GM19452 (cell line): ENCODE data around the gene C19orf47.
"Not testable (repeated sequence)": the region's sequence is repeated elsewhere in the genome, so short reads cannot be mapped to it uniquely, and the experiment has no call there.

Source experiments
- ATAC-seq: cut with Tn5 transposase; IDR thresholded peaks from one replicate; pipeline ENCODE4 v1.9.1; 2021; ENCODE audit not compliant: unreplicated experiment

The C19orf47 gene

DNA sequence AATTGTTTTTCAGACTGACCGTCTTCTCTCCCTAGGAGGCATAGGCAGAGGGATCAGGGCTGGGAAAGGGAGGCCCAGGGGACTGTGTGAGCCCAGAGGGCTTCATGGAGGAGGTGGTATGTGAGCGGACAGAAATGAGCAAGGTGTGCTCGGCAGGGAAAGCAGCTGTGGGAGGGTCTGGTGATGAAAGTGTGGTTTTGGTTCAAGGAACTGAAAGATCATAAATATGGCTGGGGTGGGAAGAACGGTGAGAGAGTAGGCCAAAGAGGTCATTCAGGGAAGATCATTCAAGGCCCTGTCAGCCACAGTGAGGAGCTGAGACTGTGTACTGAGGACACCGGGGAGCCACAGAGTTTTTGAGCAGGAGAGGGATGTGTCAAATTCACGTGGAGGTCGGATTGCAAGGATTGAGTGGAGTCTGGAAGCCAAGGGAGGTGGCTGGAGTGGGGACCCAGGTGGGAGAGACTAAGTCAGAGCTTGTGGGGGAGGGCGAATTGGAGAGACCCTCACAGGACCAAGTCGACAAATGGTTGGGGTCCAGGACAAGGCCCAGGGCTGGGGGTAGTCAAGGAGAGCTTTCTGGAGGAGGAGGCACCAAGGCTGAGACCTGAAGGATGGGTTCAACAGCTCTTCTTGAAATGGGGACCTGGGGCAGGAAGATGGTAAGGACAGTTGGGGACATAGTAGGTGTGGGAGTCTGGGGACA lies 7.9 kb upstream of the C19orf47 start:
- no peak for ATAC-seq

DNA sequence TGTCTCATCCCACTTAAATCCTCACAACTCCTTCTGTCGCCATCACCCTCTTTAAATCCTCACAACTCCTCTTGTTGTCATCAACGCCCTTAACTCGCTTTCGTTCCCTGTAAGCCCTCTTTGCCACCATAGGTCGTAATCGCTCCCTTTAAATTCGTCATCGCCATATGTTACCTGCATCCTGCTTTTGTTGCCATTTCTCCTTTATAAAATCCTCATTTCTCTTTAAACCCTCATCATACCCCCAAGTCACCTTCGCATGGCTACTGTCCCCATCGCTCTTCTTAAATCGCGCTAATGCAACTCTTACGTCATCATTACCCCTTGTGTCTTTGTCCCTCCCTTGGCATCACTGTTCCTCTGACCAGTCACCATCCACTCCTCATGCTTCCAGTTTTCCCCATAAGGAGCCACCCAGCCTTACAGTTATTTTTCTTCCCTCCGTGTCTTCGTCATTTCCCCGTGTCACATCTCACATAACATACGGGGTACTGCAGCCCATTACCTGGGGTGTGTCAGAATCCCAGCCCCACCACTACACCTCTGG lies 837 bp upstream of the C19orf47 start:
- no peak for ATAC-seq

DNA sequence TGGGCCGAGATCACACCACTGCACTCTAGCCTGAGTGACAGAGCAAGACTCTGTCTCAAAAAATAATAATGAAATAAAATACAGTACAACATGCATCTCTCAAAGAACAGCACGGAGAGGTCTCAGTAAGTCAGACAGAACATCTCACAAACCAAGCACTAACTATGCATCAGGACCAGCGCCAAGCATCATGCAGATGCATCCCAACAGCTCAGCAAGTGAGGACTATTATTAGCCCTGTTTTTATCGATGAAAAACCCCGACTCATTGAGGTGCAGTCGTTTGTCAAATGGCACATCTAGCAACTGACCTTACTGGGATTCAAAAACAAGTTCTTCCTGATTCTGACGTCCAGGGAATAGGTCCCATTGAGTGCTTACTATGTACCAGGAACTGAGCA lies 3.8 kb downstream of the C19orf47 start:
- ATAC-seq, result no peak

DNA sequence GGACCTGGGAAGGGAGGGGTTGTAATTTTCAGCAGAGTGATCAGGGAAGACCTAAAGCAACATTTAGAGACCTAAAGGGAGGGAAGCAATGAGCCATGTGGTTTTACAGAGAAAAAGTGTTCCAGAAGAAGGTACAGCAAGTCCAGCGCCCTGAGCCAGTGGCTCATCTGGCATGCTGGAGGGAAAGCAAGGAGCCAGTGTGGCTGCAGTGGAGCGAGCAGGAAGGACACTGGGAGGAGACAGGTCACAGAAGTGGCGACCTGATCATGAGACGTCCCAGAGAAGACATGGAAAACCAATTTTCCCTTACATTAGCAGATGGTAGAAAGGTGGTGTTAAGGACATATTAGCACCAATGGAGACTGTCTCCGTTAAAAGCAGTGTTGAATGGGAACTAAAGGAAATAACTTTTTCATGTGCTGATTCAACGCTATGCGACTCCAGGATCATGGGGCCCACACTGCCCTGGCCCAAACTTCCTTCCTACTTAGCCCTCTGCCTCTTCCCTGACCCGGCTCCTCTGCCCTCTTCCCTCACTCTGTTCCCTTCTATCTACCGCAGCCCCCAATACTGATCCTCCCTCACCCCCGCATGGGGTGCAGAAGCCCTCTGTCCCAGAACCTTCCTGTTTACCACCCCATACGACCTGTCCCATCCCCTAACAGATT lies 5.4 kb downstream of the C19orf47 start:
- ATAC-seq, result no peak

DNA sequence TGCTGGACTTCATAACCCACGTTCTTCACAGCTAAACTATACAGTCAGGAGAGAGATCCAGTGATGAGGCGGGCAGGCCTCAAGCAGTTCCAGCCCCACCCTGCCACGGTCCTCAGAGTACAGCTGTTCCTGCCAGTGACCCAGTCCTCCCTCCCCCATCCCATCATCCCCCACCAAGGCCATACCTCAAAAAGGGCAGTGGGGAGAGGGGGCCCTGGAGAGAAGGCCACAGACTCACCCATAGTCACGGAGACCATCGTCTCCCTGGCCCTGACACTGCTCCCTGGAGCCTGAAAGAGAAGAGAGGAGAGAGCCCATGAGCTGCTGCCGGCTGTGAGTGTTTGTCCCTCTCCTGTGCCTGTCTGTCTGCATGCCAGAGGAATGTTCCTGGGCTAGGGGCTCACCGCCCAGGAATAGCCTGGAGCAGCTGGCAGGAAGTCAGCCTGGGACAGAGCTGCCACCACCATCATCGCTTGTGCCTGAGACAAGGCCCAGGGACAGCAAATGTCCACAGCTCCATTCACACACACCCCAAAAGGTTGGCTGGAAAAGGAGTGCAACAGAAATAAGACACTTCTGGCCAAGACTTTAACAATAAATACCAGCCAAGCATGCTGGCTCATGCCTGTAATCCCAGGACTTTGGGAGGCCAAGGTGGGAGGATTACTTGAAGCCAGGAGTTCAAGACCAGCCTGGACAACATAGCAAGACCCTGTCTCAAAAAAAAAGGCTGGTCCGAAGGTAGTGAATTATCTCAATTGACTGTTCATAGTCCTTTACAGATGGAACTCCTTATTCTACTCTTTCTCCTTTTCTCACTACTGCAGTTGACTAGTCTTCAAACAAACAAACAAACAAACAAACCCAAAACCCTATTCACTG lies 6.4 kb downstream of the C19orf47 start:
- ATAC-seq, result no peak

DNA sequence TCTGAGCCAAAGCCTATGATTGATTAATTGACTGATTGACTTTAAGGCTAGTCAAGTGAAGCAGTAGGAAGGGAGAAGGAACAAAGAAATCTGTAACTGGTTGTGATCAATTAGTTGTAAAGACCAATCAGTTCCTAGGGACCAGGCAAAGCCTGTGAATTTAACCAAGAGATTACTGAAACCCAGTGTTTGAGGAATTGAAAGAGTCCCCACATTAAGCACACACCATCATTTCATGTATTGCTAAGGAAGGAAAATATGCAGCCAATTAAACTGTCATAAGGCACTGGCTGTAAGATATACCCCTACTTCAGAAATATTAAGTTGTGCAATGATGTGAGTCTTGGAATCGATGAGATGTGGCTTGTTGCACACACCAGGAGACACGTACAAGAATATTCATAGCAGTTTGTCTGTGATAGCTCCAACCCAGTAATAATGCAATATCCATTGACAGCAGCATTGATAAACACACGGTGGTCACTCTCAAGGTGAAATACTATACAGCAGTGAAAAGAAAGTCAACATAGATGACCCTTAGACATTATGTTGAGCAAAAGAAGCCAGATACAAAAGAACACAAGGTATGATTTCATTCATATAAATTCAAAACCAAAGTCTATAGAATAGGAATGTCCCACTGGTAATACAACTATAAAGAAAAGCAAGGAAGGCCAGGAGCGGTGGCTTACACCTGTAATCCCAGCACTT lies 9.0 kb downstream of the C19orf47 start:
- no peak for ATAC-seq

DNA sequence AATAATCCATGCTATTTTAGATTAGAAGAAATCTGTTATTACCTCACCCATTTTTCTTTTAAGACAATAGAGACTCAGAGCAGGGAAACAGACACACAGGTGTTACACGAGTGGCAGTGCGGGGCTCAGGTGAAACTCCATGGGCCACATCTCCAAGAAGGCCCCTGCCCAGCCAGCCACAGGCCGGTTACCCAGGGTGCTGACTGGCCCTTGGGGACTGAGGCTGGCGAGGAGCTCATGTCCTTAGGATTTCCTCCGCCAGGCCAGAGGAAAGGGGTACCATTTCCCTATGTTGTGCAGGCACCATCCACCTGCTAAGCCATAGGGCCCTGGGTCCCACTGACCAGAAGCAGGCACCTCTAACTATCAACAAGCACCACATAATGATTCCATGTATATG lies 10.6 kb downstream of the C19orf47 start:
- ATAC-seq, result no peak

DNA sequence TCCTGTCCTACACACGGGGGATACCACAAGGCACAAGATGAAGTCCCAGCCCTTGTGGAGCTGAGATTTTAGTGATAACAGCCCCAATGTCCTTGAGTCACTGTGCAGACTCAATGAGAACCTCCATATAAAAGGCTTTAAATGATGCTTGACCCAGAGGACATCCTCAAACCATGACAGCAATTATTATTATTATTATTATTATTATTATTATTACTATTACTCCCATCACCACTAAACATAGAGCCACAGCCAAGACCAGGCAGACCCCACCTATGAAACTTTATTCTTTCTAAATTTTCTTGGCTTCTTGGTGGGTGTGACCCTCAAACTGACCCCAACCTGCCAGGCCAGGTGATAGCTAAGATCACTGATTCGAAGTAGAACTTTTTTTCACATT lies 11.1 kb downstream of the C19orf47 start:
- ATAC-seq, result no peak

DNA sequence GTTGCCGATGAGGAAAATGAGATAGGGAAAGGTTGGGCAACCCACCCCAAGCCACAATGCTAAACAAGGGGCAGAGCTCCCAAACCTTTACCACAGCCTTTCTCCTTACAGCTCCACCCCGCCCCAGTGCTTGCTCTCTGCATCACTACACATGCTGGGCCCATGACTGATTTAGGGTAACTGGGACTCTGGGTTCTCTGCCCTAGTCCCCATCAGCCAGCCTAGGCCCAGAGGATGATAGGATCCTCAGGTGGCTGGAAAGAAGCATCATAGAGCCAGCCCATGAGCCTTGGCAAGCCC lies 11.6 kb downstream of the C19orf47 start:
- no peak for ATAC-seq

DNA sequence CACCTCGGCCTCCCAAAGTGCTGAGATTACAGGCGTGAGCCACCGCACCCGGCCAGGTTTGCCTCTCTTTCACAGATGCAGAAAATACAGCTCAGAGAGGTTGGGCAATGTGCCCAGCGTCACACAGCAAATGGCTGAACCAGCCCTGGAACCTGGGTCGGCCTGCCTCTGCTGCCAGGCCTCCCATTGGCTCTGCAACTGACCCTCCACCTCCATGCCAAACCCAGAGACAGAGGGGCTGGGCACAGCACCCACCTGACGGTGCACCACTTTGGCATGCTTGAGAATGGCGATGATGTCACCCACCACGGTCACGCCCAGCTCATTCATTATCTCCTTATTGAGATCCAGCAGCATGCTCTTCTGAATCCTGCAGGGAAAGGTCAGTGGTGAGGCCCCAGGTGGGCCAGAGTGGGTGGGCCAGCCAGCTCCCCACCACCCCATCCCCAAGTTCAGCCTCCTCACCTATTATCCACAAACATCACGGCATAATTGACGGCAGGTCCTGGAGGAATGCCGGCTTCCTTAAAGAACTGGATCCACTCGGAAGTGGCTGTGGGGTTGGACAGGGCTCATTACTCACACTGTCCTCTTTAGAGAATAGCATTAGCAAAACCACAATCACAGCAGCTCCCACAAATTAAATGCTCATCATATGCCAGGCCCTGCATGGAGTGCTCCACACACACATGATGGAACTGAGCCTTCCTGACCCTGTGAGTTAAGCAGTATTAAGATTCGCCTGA lies 12.2 kb downstream of the C19orf47 start:
- no peak for ATAC-seq

DNA sequence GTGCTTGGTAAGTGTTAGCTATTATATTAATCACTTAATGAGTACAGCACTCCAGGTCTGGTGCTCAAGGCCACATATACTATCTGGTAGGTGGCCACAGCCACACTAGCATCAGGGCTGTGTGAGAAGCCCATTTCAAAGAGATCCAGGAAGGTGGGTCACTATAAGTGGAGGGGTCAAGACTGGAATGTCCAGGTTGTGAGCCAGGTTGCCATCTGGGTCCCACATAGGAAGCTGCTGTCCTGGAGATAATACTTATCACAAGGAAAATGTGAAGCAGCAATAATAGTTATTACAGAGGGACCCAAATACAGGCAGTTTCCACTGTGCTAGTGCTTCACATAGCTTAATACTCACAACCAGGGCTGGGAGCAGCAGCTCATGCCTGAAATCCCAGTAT lies 13.1 kb downstream of the C19orf47 start:
- no peak for ATAC-seq

DNA sequence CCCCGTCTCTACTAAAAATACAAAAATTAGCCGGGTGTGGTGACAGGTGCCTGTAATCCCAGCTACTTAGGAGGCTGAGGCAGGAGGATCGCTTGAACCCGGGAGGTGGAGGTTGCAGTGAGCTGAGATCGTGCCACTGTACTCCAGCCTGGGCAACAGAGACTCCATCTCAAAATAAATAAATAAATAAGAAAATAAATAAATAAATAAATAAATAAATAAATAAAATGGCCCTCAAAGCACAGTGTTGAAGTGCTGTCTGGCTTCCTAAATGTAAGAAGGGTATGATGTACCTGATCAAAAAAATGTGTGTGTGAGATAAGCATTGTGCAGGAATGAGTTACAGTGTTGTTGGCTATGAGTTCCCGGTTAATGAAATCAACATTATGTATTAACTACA lies 15.1 kb downstream of the C19orf47 start:
- ATAC-seq, result not testable (repeated sequence)

DNA sequence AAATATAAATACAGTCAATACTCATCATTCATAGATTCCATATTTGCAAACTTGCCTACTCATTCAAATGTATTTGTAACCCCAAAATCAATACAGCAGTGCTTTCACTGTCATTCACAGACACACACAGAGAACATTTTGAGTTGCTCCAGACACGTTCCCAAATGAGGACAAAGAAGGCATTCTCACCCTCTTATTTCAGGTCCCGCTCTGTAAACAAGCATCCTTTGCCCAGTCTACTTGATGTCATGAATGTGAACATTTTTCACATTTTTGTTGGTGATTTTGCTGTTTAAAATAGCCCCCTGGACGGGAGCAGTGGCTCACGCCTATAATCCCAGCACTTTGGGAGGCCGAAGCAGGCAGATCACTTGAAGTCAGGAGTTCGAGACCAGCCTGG lies 15.5 kb downstream of the C19orf47 start:
- no peak for ATAC-seq

DNA sequence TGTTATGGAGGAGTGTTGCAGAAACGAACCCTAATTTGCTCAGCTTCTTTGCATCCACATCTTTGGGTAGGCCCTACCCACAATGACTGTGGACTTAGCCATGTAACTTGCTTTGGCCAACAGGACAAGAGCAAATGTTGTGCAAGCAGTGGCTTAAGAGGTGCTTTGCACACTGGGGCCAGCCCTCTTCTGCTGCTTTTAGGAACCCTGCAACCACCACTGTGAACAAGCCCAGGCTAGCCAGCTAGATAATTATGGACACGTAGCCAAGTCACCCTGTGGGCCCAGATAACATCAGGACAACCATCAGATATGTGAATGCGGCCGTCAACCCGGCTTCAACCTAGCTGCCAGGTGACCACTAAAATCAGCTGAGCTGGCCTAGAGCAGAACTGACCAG lies 17.1 kb downstream of the C19orf47 start:
- ATAC-seq, result no peak

DNA sequence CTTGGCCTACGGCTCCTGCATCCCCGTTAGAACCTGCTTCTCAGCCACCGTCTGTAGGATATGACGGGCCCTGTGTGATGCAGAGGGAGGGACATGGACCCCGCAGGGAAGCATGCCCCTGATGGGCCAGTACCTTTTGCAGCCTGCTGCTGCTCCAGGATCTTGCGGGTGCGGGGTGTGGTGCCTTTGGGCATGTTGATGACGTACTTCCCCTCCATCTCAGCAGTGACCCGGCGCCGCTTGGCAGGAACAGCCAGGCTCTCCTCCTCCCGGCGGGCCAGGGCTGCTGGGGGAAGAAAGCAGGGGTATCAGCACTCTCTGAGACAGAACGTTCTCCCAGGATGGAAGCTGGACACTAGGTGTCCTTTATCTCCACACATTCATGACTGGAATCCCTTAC lies 22.0 kb downstream of the C19orf47 start:
- ATAC-seq, result no peak

DNA sequence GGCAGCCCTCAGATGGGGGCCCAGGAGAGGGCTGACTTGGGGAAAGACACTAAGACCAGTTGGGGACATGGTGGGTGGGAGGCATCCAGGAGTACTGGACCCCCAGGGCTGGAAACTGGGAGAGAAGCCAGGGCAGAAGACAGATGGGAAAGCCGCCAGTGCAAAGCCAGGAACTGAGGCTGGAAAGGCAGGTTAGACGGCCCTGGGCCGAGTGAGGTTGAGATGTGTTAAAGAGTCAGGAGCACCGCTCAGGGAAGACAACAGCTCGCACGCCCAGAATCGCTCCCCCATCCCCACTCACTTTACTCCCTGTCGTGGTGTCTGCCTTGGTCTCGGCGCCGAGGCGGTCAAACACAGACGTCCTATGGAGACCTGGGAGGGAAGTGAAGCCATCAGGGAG lies 24.5 kb downstream of the C19orf47 start:
- no peak for ATAC-seq

DNA sequence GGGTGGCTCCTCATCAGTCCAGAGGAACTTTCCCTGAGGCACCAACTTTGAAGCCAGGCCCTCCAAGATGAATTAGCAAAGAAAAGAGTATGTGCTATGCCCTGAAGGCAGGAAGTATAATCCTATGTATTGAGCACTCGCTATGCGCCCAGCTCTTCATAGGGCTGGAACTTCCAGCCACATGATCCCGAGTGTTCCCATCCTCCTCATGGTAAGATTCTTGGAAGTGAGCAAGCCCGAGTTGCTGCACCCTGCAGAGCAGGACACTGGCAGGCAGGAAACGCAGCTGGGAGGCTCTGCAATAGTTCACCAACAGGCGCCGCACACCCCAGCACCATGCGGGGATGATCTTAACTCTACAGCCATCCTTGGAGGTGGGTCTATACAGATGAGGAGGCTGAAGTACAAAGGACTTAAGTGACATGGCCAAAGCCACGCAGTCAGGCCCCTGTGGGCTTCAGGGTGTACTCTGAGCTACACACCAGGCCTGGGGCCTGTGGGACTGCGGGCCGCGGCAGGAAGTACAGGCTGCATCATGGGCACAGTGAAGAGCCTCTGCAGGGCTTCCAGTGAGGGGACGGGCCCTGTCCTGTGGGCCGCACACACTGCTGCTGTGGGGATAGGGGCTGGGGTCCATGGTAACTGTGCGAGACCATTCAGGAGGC lies 25.1 kb downstream of the C19orf47 start:
- no peak for ATAC-seq

DNA sequence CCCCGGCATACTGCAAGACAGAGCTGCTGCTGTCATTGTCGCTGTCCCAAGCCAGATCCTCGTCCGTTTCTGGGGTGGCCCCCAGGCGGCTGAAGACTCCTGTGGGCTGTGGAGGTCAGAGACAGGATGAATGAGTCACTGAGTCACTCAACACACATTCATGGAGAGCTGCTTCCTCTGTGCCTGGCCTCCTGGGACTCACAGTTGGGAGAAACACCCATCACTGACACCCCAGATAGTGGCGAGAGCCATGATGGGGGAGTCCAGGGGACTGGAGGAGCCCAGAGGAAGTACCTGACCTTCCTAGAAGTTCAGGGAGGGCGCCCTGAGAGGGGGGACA lies 26.0 kb downstream of the C19orf47 start:
- ATAC-seq, result no peak

DNA sequence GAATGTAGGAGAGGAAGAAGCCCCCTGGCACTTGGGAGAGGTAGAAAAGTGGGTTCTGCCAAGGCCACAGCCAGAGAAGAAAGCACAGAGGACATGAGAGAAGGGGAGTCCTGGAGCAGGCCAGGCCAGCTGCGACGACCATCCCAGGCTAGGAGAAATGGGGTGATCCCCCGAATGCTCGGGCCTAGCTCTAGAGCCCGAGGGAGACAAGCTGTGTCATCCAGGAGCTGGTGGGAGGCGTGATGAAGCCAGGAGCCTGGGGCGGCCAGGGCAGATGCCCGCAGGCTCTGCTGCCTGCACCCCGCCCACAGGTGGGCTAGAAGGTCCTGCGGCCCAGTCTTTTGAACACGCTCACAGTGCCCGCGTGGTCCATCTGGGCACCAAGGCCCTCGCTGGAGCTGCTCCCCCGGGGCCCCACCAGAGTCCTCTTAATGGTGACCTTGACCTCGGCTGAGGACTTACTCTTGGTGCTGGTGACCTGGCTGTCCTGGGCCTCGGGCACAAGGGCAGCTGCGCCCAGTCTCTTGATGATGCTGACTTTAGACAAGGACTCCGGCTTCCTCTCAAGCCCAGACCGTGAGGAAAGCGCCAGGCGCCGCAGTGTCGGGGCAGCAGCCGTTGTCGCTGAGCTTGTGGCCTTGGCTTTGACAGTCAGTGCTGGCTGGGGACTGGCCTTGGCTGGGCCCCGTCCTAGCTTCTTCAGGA lies 26.5 kb downstream of the C19orf47 start:
- ATAC-seq, result no peak

DNA sequence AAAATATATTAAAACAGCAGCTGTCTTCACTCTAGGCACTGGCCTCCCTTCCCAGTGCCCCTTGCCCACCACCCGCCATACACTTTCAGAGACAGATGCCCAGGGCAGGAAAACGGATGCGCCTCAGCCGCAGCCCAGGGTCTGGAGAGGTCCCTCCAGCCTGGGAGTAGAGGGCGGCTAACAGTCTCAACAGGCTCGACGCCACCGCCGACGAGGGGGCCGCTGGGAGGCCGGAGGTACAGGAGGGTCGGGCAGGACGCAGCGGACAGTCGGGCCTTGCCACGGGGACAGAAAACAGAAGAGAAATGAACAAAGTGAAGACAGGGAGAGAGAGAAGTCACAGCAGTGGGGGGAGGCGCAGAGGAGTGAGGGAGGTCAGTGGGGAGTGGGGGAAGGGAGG lies 27.1 kb downstream of the C19orf47 start:
- ATAC-seq, result no peak
